ENCODE data around the gene GLIS1.

The GLIS1 gene

GRCh38 chr1:53755874-53756273, 16.9 kb upstream of the GLIS1 start:
- Histone ChIP-seq H3K27me3 (ENCODE audit: insufficient read depth, low read length, poor library complexity) (no peaks in the 10 kb centered on the region), H3K79me2 (ENCODE audit: insufficient read depth, low read length) (no peaks in the 10 kb centered on the region), H3K4me2 (ENCODE audit: insufficient read depth, low read length) (no peak overlapping the region), H3K9ac (ENCODE audit: low read depth, low read length) (no peak overlapping the region), H3K9me3 (ENCODE audit: insufficient read depth, low read length, severe bottlenecking) (no peaks in the 10 kb centered on the region), H3K27ac (ENCODE audit: low read length) (no peak overlapping the region), H4K20me1 (ENCODE audit: insufficient read depth, low read length) (no peaks in the 10 kb centered on the region), H3K4me1 (ENCODE audit: insufficient read depth, low read length) (no peaks in the 10 kb centered on the region), H3K4me3 (ENCODE audit: low read depth in 1 of 2, low read length in 2 of 2) (no peak overlapping the region), H2AFZ (ENCODE audit: low read depth, low read length) (no peak overlapping the region), H3K36me3 (ENCODE audit: insufficient read depth, low read length) (no peaks in the 10 kb centered on the region)
- no peak for DNase-seq
- ATAC-seq (ENCODE audit: insufficient read depth, low read depth): no peak
- TF ChIP-seq CTCF (IDR thresholded peaks at IDR 0.05; ENCODE audit: borderline replicate concordance, extremely low read depth, low read length, poor library complexity, severe bottlenecking): no peak
- TF ChIP-seq EZH2 (IDR thresholded peaks at IDR 0.05; ENCODE audit: borderline replicate concordance, low read depth, low read length, severe bottlenecking): no peak

GRCh38 chr1:53754484-53755312, 15.7 kb upstream of the GLIS1 start:
- H3K9me3 ChIP-seq (ENCODE audit: insufficient read depth, low read length, severe bottlenecking): no peaks in the 10 kb centered on the region
- peak; percentile 82 for TF ChIP-seq CTCF (IDR thresholded peaks at IDR 0.05; ENCODE audit: borderline replicate concordance, extremely low read depth, low read length, poor library complexity, severe bottlenecking)
- TF ChIP-seq EZH2 (IDR thresholded peaks at IDR 0.05; ENCODE audit: borderline replicate concordance, low read depth, low read length, severe bottlenecking): no peak
- no peak overlapping the region for H2AFZ ChIP-seq (ENCODE audit: low read depth, low read length)
- no peaks in the 10 kb centered on the region for H3K4me1 ChIP-seq (ENCODE audit: insufficient read depth, low read length)
- no peak overlapping the region for H3K4me3 ChIP-seq (ENCODE audit: low read depth in 1 of 2, low read length in 2 of 2)
- no peaks in the 10 kb centered on the region for H3K27me3 ChIP-seq (ENCODE audit: insufficient read depth, low read length, poor library complexity)
- no peaks in the 10 kb centered on the region for H3K36me3 ChIP-seq (ENCODE audit: insufficient read depth, low read length)
- H3K27ac ChIP-seq (ENCODE audit: low read length): no peak overlapping the region
- H3K9ac ChIP-seq (ENCODE audit: low read depth, low read length): no peak overlapping the region
- H3K4me2 ChIP-seq (ENCODE audit: insufficient read depth, low read length): no peak overlapping the region
- no peaks in the 10 kb centered on the region for H3K79me2 ChIP-seq (ENCODE audit: insufficient read depth, low read length)
- ATAC-seq (ENCODE audit: insufficient read depth, low read depth): peak; percentile 64; the same call in 2 of the 3 replicates
- H4K20me1 ChIP-seq (ENCODE audit: insufficient read depth, low read length): no peaks in the 10 kb centered on the region
- DNase-seq: peak; percentile 36

GRCh38 chr1:53752281-53752680, 13.3 kb upstream of the GLIS1 start:
- no peak overlapping the region for H3K4me2 ChIP-seq (ENCODE audit: insufficient read depth, low read length)
- H4K20me1 ChIP-seq (ENCODE audit: insufficient read depth, low read length): no peaks in the 10 kb centered on the region
- DNase-seq (no peak), ATAC-seq (ENCODE audit: insufficient read depth, low read depth) (no peak)
- no peaks in the 10 kb centered on the region for H3K36me3 ChIP-seq (ENCODE audit: insufficient read depth, low read length)
- no peak overlapping the region for H3K9ac ChIP-seq (ENCODE audit: low read depth, low read length)
- H3K4me3 ChIP-seq (ENCODE audit: low read depth in 1 of 2, low read length in 2 of 2): no peak overlapping the region
- H3K4me1 ChIP-seq (ENCODE audit: insufficient read depth, low read length): no peaks in the 10 kb centered on the region
- H2AFZ ChIP-seq (ENCODE audit: low read depth, low read length): no peak overlapping the region
- no peaks in the 10 kb centered on the region for H3K9me3 ChIP-seq (ENCODE audit: insufficient read depth, low read length, severe bottlenecking)
- no peaks in the 10 kb centered on the region for H3K79me2 ChIP-seq (ENCODE audit: insufficient read depth, low read length)
- no peaks in the 10 kb centered on the region for H3K27me3 ChIP-seq (ENCODE audit: insufficient read depth, low read length, poor library complexity)
- TF ChIP-seq CTCF (IDR thresholded peaks at IDR 0.05; ENCODE audit: borderline replicate concordance, extremely low read depth, low read length, poor library complexity, severe bottlenecking) (no peak), EZH2 (IDR thresholded peaks at IDR 0.05; ENCODE audit: borderline replicate concordance, low read depth, low read length, severe bottlenecking) (no peak)
- H3K27ac ChIP-seq (ENCODE audit: low read length): no peak overlapping the region

All from DND-41 (cell line).